Stimulated activated CD8-positive, alpha-beta memory T cell treated with anti-CD3 and anti-CD28 coated beads, Interleukin-12 subunit alpha, Interleukin-12 subunit beta, amount 100 ng/mL, for 24 hours (primary cell): ENCODE measurements around the gene SIK3.
A peak's percentile ranks its signal among the peaks of the same experiment; 100 is the strongest.
"Not testable (repeated sequence)": the region's sequence is repeated elsewhere in the genome, so short reads cannot be mapped to it uniquely, and the experiment has no call there.

Source experiments
- DNase-seq: peaks from one replicate; pipeline ENCODE4 v3.0.0-alpha.2; 2020; ENCODE audit errors: extremely low read depth

The SIK3 gene

DNA sequence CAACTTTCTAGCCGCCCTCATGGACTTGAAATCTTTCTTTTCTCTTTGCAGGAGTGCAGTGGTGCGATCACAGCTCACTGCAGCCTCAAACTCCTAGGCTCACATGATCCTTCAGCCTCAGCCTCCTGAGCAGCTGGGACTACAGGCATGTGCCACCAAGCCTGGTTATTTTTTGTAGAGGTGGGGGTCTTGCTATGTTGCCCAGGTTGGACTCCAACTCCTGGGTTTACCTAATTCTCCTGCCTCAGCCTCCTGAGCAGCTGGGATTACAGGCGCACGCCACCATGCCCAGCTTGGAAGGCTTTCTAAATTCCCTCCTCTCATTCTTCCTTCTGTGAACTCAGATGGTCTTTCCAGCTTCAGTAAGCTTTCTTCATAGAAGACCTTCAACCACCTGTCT lies 256.1 kb downstream of the SIK3 start:
- DNase-seq, result no peak

DNA sequence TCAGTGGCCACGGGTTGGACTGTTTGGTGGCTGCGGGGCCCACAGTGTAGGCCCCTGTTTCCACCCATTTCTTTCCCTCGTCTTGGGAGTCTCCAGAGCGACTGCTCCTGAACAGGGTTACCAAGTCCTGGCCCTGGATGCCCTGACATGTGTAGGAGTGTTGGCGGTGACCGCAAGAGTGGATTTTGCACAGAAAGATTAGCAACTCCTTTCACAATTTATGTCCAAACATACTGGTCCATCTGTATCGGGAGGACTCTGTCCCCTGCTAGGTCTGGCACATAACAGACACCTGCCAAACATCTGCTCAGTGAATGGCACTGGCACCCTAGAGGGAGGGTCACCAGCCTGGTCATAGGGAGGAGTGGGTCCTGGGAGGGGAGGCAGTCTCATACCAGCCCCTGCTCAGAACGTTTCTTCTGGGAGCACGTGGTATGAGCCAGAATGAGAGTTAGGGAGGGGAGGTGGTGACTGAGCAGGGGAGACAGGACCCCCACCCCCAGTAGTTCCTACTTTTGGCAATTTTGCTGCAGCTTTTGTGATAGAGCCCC lies 257.4 kb downstream of the SIK3 start:
- DNase-seq, result no peak

DNA sequence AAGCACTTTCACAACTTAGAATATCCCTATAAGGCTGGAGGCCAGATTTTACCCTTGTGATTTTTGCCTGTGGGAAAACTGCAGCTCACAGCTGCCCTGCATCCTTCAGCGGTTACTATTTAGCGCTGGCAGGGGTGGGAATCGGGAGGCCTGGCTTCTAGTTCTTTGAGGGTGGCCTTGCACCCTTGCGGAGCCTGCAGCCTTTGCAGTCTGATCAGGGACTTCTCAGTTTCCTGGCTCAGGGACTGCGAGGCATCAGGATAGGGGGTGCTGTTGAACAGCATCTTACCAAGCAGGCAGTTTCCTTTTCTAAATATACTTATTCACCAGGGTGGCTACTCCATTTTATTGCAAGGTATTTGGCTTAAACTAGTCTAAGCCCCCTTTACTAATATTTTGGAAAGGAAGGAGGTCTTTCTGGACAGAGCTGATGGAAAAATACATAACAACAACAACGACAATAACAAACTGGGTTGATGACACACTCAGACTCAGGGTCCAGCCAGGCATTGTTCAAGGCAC lies 257.9 kb downstream of the SIK3 start:
- DNase-seq, result no peak

DNA sequence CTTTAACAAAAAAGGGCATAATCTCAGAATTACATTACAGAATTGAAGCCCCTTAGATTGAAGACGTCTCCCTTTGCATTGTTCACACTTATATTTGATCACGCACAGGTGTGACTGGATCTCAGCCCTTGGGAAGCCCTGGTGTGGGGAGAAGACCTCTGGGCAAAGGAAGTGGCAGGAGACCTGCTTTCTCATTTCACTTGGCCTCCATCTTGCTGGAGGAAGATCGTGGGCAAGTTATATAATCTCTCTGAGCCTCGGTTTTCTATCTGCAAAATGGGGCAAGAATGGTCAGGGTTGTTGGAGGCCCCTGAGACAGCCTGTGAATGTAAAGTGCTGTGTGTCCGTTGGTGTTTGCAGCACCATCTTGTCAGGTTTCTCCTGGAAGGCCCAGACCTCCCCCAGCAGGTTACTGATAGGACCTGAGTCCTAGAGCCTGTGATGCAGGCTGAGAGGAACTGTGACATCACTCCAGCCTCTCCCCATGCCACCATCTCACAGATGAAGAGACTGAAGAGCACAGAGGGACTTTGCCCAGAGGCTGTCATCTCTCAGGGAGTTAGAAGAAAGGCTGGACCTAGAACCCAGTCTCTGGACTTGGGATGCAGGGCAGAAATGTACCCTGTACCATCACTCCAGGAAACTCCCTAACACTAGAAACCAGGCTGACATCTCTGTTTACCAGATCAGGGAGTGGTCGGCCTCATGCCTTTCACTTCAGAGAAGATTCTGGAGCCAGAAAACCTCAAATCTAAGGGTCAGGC lies 259.7 kb downstream of the SIK3 start:
- no peak for DNase-seq

DNA sequence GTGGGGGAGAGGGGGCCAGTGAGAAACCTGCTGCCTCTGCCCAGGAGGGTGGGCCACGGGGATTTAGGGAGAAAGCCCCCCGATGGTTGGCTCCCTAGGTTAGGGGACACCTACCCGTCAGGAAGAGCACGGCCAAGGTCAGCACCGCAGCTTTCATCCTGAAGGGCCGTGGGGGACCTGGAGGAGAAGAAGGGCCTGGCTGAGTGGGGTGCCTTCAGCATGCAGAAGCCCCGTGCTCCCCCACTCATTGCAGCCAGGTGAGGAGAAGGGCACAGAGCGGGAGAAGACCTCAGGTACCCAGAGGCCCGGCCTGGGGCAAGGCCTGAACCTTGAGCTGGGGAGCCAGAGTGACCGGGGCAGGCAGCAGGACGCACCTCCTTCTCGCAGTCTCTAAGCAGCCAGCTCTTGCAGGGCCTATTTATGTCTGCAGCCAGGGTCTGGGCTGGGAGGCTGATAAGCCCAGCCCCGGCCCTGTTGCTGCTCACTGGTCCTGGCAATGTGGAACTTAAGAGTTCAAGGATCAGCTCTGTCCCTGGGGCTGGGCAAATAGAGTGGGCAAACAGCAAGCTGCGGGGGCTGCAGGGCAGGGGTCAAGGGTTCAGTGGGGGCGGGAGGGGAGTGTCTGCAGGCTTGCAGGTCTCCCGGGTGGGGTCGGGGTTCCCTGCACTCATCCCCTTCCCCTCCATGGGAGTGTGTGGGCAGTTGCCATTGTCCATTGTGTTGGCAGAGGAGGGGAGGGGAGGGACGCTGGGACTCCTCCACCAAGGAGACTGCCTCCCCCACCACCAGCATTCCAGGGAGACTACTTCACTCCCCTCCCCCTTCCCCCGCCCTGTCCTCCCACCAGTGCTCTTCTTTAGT lies 260.8 kb downstream of the SIK3 start, which contains the start of gene APOA1:
Gene APOA1 (minus strand): TSS at position 392 of the 861 bp plus-strand sequence. CDS start 235 bp downstream, at position 157.
- DNase-seq, result no peak

DNA sequence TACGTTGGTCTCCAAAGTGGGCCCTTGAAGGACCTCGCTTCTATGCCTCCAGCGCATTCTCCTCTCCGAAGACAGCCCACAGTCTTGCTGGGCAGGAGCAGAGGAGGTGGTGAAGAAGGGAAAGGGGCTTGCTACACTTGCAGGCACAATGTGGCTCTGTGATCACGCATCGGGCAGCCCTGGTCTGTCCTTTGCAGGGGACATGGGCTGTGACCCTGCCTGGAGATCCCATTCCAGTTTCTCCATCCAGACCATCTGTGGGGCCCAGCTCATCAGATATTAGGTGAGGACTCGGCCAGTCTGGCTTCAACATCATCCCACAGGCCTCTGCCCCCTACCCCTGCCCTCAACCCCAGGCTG lies 261.6 kb downstream of the SIK3 start:
- no peak for DNase-seq

DNA sequence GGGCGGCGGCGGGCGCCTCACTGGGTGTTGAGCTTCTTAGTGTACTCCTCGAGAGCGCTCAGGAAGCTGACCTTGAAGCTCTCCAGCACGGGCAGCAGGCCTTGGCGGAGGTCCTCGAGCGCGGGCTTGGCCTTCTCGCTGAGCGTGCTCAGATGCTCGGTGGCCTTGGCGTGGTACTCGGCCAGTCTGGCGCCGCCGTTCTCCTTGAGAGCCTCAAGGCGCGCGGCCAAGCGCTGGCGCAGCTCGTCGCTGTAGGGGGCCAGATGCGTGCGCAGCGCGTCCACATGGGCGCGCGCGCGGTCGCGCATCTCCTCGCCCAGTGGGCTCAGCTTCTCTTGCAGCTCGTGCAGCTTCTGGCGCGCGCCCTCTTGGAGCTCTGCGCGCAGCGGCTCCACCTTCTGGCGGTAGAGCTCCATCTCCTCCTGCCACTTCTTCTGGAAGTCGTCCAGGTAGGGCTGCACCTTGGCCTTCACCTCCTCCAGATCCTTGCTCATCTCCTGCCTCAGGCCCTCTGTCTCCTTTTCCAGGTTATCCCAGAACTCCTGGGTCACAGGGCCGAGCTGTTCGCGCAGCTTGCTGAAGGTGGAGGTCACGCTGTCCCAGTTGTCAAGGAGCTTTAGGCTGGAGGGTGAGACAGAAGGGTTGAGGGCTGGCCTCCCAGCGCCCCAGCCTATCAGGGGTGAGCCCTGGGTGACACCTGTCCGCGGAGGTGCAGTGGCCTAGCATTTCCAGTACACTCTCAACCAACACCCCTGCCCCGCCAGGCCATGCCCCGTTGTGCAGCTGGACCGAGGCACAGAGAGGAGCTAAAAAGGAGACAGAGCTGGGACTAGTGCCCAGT lies 262.2 kb downstream of the SIK3 start:
- peak; percentile 51 for DNase-seq

DNA sequence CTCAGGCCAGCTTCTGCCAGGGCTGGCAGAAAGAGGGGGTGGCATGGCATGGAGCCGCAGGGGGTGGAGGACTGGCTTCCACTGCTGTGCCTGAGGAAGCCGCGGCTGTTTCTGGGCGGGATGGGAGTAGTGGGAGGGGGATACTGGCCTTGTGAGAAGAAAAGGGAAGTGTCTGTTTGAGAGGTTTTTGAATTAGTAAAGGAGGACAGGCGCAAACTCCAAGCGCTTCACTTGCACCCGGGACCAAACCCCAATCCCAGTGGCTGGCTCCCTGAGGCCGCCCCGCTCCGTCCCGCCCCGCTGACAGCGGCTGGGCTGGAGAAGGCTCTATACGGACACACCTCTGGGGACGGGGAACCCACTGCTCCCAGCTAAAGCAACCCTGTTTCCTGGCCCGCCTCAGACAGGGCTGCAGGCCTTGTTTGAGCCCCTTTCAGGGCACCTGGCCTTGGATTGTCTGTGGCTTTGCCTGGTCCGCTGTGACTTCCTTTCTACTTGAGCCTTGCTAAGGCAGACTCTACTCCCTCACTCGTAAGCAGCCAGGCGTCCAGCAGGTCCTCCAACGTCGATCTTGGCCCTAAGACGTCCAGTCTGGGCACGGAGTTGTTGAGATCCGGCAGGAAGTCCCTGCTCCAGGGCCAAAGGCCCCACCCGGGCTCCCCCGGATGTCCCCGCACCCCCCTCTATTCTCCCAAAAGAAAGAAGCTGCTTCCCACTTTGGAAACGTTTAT lies 263.0 kb downstream of the SIK3 start:
- no peak for DNase-seq

DNA sequence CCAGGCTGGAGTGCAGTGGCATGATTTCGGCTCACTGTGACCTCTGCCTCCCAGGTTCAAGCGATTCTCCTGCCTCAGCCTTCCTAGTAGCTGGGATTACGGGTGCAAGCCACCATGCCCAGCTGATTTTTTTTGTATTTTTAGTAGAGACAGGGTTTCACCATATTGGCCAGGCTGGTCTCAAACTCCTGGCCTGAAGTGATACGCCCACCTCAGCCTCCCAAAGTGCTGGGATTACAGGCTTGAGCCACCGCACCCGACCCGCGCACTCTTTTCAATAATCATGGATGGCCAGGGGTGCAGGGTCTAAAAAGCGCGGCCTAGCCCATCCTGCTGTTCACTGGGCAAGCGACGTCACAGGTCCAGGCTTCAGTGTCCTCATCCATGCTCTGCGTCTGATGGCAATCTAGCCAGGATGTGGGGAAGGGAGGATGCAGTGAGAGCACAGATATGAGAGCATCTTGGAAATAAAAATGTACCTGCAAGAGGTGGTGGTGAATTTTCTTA lies 263.6 kb downstream of the SIK3 start:
- DNase-seq, result not testable (repeated sequence)

DNA sequence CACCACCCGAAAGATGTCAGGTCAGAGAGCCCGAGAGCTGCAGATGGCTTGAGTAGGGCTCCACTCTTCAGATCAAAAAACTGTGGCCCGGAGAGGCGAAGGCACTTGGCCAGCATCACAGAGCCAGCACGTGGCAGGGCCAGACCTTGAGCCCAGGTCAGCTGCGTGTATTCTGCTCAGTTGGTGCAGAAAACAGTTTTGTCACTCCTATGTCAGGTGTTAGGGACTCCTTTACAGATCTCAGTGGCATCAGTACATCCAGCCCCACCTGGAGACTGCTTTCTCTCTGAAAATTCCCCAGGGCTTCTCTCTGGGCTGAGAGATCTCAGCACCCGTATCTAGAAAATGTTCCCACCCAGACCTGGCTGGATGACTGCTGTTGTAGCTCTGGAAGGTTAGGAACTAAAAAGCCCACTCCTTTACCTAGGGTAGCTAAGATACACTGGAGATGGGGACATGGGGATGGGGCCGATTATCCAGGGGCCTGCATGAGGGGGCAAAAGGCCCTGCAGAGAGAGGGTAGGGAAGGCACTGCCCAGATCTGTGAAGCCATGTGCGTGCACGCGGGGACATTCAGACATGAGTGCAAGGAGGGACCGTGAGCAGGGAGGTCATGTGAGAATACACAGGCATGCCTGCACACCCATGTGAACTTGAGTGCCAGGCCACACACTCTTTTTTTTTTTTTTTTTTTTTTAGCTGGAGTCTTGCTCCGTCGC lies 264.3 kb downstream of the SIK3 start:
- no peak for DNase-seq

DNA sequence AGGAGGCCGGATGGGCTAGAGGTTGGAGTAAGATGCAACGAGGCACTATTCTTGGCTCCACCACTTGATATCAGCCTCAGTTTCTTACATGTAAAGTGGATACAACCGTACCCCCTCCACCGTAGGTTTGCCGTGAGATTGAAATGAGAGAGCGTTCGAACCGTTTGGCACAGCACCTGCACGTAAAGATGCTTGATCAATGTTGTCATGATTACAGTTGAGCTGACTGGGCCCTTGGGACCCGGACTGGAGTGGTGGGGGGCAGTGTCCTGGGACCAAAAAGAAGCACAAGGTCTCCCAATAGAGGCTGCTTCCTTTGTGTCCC lies 264.8 kb downstream of the SIK3 start:
- no peak for DNase-seq

DNA sequence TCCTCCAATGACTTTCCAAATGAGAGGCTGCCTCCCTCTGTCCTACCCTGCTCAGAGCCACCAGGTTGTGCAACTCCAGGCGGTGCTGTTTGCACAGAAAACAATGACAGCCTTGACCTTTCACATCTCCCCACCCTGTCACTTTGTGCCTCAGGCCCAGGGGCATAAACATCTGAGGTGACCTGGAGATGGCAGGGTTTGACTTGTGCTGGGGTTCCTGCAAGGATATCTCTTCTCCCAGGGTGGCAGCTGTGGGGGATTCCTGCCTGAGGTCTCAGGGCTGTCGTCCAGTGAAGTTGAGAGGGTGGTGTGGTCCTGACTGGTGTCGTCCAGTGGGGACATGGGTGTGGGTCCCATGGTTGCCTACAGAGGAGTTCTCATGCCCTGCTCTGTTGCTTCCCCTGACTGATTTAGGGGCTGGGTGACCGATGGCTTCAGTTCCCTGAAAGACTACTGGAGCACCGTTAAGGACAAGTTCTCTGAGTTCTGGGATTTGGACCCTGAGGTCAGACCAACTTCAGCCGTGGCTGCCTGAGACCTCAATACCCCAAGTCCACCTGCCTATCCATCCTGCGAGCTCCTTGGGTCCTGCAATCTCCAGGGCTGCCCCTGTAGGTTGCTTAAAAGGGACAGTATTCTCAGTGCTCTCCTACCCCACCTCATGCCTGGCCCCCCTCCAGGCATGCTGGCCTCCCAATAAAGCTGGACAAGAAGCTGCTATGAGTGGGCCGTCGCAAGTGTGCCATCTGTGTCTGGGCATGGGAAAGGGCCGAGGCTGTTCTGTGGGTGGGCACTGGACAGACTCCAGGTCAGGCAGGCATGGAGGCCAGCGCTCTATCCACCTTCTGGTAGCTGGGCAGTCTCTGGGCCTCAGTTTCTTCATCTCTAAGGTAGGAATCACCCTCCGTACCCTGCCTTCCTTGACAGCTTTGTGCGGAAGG lies 265.6 kb downstream of the SIK3 start:
- DNase-seq, result no peak

DNA sequence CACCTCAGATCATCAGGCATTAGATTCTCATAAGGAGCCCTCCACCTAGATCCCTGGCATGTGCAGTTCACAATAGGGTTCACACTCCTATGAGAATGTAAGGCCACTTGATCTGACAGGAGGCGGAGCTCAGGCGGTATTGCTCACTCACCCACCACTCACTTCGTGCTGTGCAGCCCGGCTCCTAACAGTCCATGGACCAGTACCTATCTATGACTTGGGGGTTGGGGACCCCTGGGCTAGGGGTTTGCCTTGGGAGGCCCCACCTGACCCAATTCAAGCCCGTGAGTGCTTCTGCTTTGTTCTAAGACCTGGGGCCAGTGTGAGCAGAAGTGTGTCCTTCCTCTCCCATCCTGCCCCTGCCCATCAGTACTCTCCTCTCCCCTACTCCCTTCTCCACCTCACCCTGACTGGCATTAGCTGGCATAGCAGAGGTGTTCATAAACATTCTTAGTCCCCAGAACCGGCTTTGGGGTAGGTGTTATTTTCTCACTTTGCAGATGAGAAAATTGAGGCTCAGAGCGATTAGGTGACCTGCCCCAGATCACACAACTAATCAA lies 266.4 kb downstream of the SIK3 start:
- no peak for DNase-seq

DNA sequence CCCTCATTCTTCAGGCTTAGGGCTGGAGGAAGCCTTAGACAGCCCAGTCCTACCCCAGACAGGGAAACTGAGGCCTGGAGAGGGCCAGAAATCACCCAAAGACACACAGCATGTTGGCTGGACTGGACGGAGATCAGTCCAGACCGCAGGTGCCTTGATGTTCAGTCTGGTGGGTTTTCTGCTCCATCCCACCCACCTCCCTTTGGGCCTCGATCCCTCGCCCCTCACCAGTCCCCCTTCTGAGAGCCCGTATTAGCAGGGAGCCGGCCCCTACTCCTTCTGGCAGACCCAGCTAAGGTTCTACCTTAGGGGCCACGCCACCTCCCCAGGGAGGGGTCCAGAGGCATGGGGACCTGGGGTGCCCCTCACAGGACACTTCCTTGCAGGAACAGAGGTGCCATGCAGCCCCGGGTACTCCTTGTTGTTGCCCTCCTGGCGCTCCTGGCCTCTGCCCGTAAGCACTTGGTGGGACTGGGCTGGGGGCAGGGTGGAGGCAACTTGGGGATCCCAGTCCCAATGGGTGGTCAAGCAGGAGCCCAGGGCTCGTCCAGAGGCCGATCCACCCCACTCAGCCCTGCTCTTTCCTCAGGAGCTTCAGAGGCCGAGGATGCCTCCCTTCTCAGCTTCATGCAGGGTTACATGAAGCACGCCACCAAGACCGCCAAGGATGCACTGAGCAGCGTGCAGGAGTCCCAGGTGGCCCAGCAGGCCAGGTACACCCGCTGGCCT lies 267.9 kb downstream of the SIK3 start:
- no peak for DNase-seq

DNA sequence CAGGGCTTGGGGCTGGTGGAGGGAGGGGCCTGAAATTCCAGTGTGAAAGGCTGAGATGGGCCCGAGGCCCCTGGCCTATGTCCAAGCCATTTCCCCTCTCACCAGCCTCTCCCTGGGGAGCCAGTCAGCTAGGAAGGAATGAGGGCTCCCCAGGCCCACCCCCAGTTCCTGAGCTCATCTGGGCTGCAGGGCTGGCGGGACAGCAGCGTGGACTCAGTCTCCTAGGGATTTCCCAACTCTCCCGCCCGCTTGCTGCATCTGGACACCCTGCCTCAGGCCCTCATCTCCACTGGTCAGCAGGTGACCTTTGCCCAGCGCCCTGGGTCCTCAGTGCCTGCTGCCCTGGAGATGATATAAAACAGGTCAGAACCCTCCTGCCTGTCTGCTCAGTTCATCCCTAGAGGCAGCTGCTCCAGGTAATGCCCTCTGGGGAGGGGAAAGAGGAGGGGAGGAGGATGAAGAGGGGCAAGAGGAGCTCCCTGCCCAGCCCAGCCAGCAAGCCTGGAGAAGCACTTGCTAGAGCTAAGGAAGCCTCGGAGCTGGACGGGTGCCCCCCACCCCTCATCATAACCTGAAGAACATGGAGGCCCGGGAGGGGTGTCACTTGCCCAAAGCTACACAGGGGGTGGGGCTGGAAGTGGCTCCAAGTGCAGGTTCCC lies 268.6 kb downstream of the SIK3 start, which contains the start of gene APOC3:
Gene APOC3 (plus strand): TSS at position 383 of the 659 bp plus-strand sequence. CDS start 676 bp downstream, outside the sequence.
- no peak for DNase-seq

DNA sequence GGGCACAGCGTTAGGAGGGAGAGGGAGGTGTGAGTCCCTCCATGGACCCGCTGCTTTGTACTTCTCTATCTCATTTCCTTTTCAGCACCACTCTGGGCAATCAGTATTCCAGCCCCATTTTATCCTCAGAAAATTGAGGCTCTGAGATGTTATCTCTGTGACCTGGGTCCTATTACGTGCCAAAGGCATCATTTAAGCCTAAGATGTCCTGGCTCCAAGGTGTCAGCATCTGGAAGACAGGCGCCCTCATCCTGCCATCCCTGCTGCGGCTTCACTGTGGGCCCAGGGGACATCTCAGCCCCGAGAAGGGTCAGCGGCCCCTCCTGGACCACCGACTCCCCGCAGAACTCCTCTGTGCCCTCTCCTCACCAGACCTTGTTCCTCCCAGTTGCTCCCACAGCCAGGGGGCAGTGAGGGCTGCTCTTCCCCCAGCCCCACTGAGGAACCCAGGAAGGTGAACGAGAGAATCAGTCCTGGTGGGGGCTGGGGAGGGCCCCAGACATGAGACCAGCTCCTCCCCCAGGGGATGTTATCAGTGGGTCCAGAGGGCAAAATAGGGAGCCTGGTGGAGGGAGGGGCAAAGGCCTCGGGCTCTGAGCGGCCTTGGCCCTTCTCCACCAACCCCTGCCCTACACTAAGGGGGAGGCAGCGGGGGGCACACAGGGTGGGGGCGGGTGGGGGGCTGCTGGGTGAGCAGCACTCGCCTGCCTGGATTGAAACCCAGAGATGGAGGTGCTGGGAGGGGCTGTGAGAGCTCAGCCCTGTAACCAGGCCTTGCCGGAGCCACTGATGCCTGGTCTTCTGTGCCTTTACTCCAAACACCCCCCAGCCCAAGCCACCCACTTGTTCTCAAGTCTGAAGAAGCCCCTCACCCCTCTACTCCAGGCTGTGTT lies 269.4 kb downstream of the SIK3 start:
- no peak for DNase-seq
